Liver (tissue), 9 donors: ENCODE data around the gene SEMA4C. TPM values are rescaled to one million over a fixed set of nuclear protein-coding genes. Genes with fewer than 3 reads are reported as not detected.

Source experiments
- DNase-seq: peaks from one replicate; pipeline ENCODE4 v3.0.0-alpha.2; 2017; ENCODE audit warnings: low spot score
- H3K27ac ChIP-seq, 2 donors: one replicate each; pipeline ENCODE4 v1.7.0; 2013; ENCODE audit warnings: inconsistent platforms in 2 of 2, low read length in 2 of 2, control low read depth in 1 of 2, low read depth in 1 of 2, mild to moderate bottlenecking in 1 of 2
- H3K27me3 ChIP-seq, 4 donors: one replicate each; pipeline versions ENCODE4 v1.6.1 to v1.7.0; 2013; ENCODE audit warnings: low read length in 3 of 4, inconsistent platforms in 1 of 4, mild to moderate bottlenecking in 1 of 4, moderate library complexity in 1 of 4; ENCODE audit not compliant: control insufficient read depth in 4 of 4, insufficient read depth in 4 of 4
- H3K36me3 ChIP-seq, 4 donors: one replicate each; pipeline versions ENCODE4 v1.6.1 to v1.7.0; 2013; ENCODE audit warnings: low read length in 3 of 4, mild to moderate bottlenecking in 3 of 4, low read depth in 1 of 4, moderate library complexity in 1 of 4; ENCODE audit not compliant: control insufficient read depth in 4 of 4, insufficient read depth in 3 of 4
- H3K4me1 ChIP-seq, 4 donors: one replicate each; pipeline versions ENCODE4 v1.6.1 to v1.7.0; 2013; ENCODE audit warnings: low read length in 3 of 4, mild to moderate bottlenecking in 3 of 4, moderate library complexity in 1 of 4; ENCODE audit not compliant: control insufficient read depth in 4 of 4, insufficient read depth in 4 of 4
- H3K4me3 ChIP-seq, 3 donors: one replicate each; pipeline versions ENCODE4 v1.6.1 to v1.7.0; 2013; ENCODE audit warnings: low read length in 3 of 3, control low read depth in 1 of 3, low read depth in 1 of 3, mild to moderate bottlenecking in 1 of 3
- H3K9ac ChIP-seq, 2 donors: one replicate each; pipeline ENCODE4 v1.7.0; 2013; ENCODE audit warnings: low read length in 2 of 2, mild to moderate bottlenecking in 2 of 2, moderate library complexity in 2 of 2, control low read depth in 1 of 2, low read depth in 1 of 2
- H3K9me3 ChIP-seq, 4 donors: one replicate each; pipeline versions ENCODE4 v1.6.1 to v1.7.0; 2013; ENCODE audit warnings: low read length in 3 of 4; ENCODE audit not compliant: control insufficient read depth in 4 of 4
- ATF3 ChIP-seq: IDR thresholded peaks from 2 replicates; pipeline ENCODE4 v1.6.1; 2016; ENCODE audit warnings: antibody characterized with exemption
- CTCF ChIP-seq: fragments of 150-350 bp; IDR thresholded peaks from 2 replicates; pipeline ENCODE4 v1.5.1; 2017; ENCODE audit warnings: improper control_type of control experiment, low read depth, low read length; ENCODE audit not compliant: missing input control
- FOXA1 ChIP-seq: IDR thresholded peaks from 2 replicates; pipeline ENCODE4 v1.6.1; 2016; ENCODE audit warnings: antibody characterized with exemption
- FOXA2 ChIP-seq: IDR thresholded peaks from 2 replicates; pipeline ENCODE4 v1.6.1; 2016; ENCODE audit warnings: antibody characterized with exemption
- HNF4G ChIP-seq: IDR thresholded peaks from 2 replicates; pipeline ENCODE4 v1.6.1; 2016; ENCODE audit warnings: antibody characterized with exemption
- MAX ChIP-seq: IDR thresholded peaks from 2 replicates; pipeline ENCODE4 v1.6.1; 2016; ENCODE audit warnings: antibody characterized with exemption
- NR2F2 ChIP-seq: IDR thresholded peaks from 2 replicates; pipeline ENCODE4 v1.6.1; 2016; ENCODE audit warnings: antibody characterized with exemption
- RAD21 ChIP-seq, 2 donors: IDR thresholded peaks; 2 replicates each; pipeline ENCODE4 v1.6.1; 2016; ENCODE audit warnings: antibody characterized with exemption in 2 of 2, mild to moderate bottlenecking in 2 of 2
- SP1 ChIP-seq: IDR thresholded peaks from 2 replicates; pipeline ENCODE4 v1.6.1; 2018; ENCODE audit warnings: antibody characterized with exemption, mild to moderate bottlenecking
- TAF1 ChIP-seq: conservative IDR thresholded peaks from 2 replicates; pipeline ENCODE4 v1.6.1; 2016; ENCODE audit warnings: antibody characterized with exemption, mild to moderate bottlenecking
- ZBTB33 ChIP-seq: IDR thresholded peaks from 2 replicates; pipeline ENCODE4 v1.6.1; 2016; ENCODE audit warnings: antibody characterized with exemption
- WGBS: extraction: QIAGEN DNeasy Blood & Tissue Kit; methylation state at CpG from one replicate; pipeline ENCODE4 v1.1.7; 2013; 5-methylcytosine and 5-hydroxymethylcytosine counted together
- polyA plus RNA-seq, 2 donors: library from polyadenylated mRNA; stranded (reverse) in 1 of 2; unstranded in 1 of 2; fragments of 200-250 nt in 1 of 2; fragments of >200 nt in 1 of 2; fragmentation: Nextera tagmentation in 1 of 2; extraction: Ambion mirVana in 1 of 2; gene quantifications; one replicate each; pipeline versions ENCODE4 v1.2.1 to v1.2.3, GENCODE V29; 2013 to 2015
- total RNA-seq, 2 donors: library from RNA; depleted of rRNA; stranded (reverse); fragments of >200 nt; gene quantifications; one replicate each; pipeline ENCODE4 v1.2.3, GENCODE V29; 2014
- TF ChIP-seq, protein P1 (sequence below): IDR thresholded peaks from 2 replicates; pipeline ENCODE4 v1.6.1; 2016; ENCODE audit warnings: antibody characterized with exemption, mild to moderate bottlenecking
- donor health status: healthy.
- donor health status: healthy.
- donor health status: healthy.
- donor health status: healthy.
- donor health status: healthy.

SEMA4C gene
- total and polyA plus RNA-seq, 4 donors = 3.7 to 23.2 (median 13.2) TPM

GRCh38 chr2:96848264-96848663, 21.6 kb downstream of the SEMA4C start (continued):
- peak; percentile 21 for TF ChIP-seq ZBTB33
- TF ChIP-seq SP1 = peak; percentile 81
- TF ChIP-seq FOXA2 = no peak

DNA sequence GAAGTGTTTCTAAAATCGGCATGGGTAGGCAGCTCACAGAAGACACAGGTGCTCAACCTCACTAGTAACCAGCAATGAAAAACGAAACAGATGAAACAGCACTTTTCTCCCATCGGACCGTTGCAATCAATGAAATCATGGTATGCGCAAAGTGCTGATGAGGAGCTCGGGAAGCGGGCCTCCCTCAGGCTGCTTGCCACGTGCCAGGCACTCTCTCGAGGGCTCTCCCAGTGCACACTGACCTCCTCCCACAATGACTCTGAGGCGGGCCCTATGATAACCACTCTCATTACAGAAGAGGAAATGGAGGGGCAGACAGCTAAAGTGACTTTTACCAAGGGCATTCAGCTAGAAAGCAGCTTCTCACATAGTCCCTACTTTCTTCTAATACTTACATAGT, 22.3 kb downstream of the SEMA4C start:
- Histone ChIP-seq H3K27ac (peak overlapping the region in 1 of 2 donors; percentile 1), H3K9me3 (no peaks in the 10 kb centered on the region), H3K27me3 (no peaks in the 10 kb centered on the region), H3K4me1 (peaks cover 5 to 11% (median 10%) of the 10 kb centered on the region in 4 donors), H3K36me3 (peaks cover 3 to 20% (median 12%) of the 10 kb centered on the region in 4 donors), H3K9ac (no peak overlapping the region), H3K4me3 (no peak overlapping the region)
- TF ChIP-seq HNF4G (no peak), ZBTB33 (no peak), CTCF (no peak), RAD21 (IDR thresholded peaks at IDR 0.05) (no peak), TAF1 (no peak), MAX (no peak), FOXA1 (no peak), ATF3 (no peak), NR2F2 (no peak), FOXA2 (no peak)
- TF ChIP-seq, protein P1, sequence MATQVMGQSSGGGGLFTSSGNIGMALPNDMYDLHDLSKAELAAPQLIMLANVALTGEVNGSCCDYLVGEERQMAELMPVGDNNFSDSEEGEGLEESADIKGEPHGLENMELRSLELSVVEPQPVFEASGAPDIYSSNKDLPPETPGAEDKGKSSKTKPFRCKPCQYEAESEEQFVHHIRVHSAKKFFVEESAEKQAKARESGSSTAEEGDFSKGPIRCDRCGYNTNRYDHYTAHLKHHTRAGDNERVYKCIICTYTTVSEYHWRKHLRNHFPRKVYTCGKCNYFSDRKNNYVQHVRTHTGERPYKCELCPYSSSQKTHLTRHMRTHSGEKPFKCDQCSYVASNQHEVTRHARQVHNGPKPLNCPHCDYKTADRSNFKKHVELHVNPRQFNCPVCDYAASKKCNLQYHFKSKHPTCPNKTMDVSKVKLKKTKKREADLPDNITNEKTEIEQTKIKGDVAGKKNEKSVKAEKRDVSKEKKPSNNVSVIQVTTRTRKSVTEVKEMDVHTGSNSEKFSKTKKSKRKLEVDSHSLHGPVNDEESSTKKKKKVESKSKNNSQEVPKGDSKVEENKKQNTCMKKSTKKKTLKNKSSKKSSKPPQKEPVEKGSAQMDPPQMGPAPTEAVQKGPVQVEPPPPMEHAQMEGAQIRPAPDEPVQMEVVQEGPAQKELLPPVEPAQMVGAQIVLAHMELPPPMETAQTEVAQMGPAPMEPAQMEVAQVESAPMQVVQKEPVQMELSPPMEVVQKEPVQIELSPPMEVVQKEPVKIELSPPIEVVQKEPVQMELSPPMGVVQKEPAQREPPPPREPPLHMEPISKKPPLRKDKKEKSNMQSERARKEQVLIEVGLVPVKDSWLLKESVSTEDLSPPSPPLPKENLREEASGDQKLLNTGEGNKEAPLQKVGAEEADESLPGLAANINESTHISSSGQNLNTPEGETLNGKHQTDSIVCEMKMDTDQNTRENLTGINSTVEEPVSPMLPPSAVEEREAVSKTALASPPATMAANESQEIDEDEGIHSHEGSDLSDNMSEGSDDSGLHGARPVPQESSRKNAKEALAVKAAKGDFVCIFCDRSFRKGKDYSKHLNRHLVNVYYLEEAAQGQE = no peak
- DNase-seq = no peak
- 76% methylated on average over 10 of the region's 10 CpGs for WGBS
